ENCODE results near the gene SIRT5.
A peak's percentile ranks its signal among the peaks of the same experiment; 100 is the strongest.

Gene SIRT5

GRCh38 chr6:13614126-13614925, 39.9 kb downstream of the SIRT5 start:
- 0 out of 2 replicates have a peak, but pooled peaks cover 3% of the 10 kb centered on the region for H3F3A ChIP-seq (ENCODE audit: low read depth)
- peak overlapping the region; percentile 96 for H3K4me2 ChIP-seq (ENCODE audit: low read depth, low read length, poor library complexity, severe bottlenecking)
- peak overlapping the region; percentile 72 for H2AFZ ChIP-seq (ENCODE audit: low read length)
- H3K9me2 ChIP-seq (replicated peaks; ENCODE audit: low read depth, low read length), result no peaks in the 10 kb centered on the region
- H3K79me2 ChIP-seq (ENCODE audit: insufficient read depth, low read length), result peaks cover 52% of the 10 kb centered on the region
- peaks cover 38% of the 10 kb centered on the region for H3K4me1 ChIP-seq (ENCODE audit: insufficient read depth, low read length, poor library complexity, severe bottlenecking)
- H3K4me3 ChIP-seq (ENCODE audit: low read length, poor library complexity, severe bottlenecking), result peak overlapping the region; percentile 98
- no peaks in the 10 kb centered on the region for H3K9me3 ChIP-seq (ENCODE audit: insufficient read depth, low read depth, low read length)
- no peaks in the 10 kb centered on the region for H3K27me3 ChIP-seq (ENCODE audit: insufficient read depth, low read length, poor library complexity, severe bottlenecking)
- H3K9ac ChIP-seq (ENCODE audit: low read depth, low read length, poor library complexity, severe bottlenecking), result peak overlapping the region; percentile 85
- peaks cover 26% of the 10 kb centered on the region for H4K20me1 ChIP-seq (ENCODE audit: insufficient read depth, low read length, poor library complexity, severe bottlenecking)
- TF ChIP-seq CTCF (conservative IDR thresholded peaks at IDR 0.05; ENCODE audit: low read length) (no peak), EZH2phosphoT487 (IDR thresholded peaks at IDR 0.05; ENCODE audit: borderline replicate concordance) (no peak)
- peaks cover 18% of the 10 kb centered on the region; the same call in 1 of the 2 replicates for H3K36me3 ChIP-seq (ENCODE audit: insufficient read depth, low read length)

GRCh38 chr6:13614926-13615791, 40.8 kb downstream of the SIRT5 start, which contains the start of gene NOL7:
Gene NOL7, plus strand, starts transcription at chr6:13615335. Its CDS starts 24 bp downstream, at chr6:13615359.
- Histone ChIP-seq H3K4me2 (ENCODE audit: low read depth, low read length, poor library complexity, severe bottlenecking) (peak within 1 kb of the TSS; percentile 96), H3K27me3 (ENCODE audit: insufficient read depth, low read length, poor library complexity, severe bottlenecking) (no peaks in the 10 kb centered on the region), H4K20me1 (ENCODE audit: insufficient read depth, low read length, poor library complexity, severe bottlenecking) (peaks cover 26% of the 10 kb centered on the region), H2AFZ (ENCODE audit: low read length) (peak within 1 kb of the TSS; percentile 72), H3K36me3 (ENCODE audit: insufficient read depth, low read length) (peaks cover 27% of the 10 kb centered on the region), H3K4me3 (ENCODE audit: low read length, poor library complexity, severe bottlenecking) (peak within 1 kb of the TSS; percentile 98), H3K9ac (ENCODE audit: low read depth, low read length, poor library complexity, severe bottlenecking) (peak within 1 kb of the TSS; percentile 85), H3K79me2 (ENCODE audit: insufficient read depth, low read length) (peaks cover 57% of the 10 kb centered on the region), H3K4me1 (ENCODE audit: insufficient read depth, low read length, poor library complexity, severe bottlenecking) (peaks cover 38% of the 10 kb centered on the region), H3K9me2 (replicated peaks; ENCODE audit: low read depth, low read length) (no peaks in the 10 kb centered on the region), H3F3A (ENCODE audit: low read depth) (0 out of 2 replicates have a peak, but pooled peaks cover 3% of the 10 kb centered on the region), H3K9me3 (ENCODE audit: insufficient read depth, low read depth, low read length) (no peaks in the 10 kb centered on the region)
- TF ChIP-seq EZH2phosphoT487 (IDR thresholded peaks at IDR 0.05; ENCODE audit: borderline replicate concordance) (no peak), CTCF (conservative IDR thresholded peaks at IDR 0.05; ENCODE audit: low read length) (peak; percentile 81)

- Histone ChIP-seq H2AFZ (ENCODE audit: low read length) (peak overlapping the region; percentile 60; the same call in 1 of the 2 replicates), H3K4me3 (ENCODE audit: low read length, poor library complexity, severe bottlenecking) (peak overlapping the region; percentile 98), H3K79me2 (ENCODE audit: insufficient read depth, low read length) (peaks cover 57% of the 10 kb centered on the region), H3K9ac (ENCODE audit: low read depth, low read length, poor library complexity, severe bottlenecking) (peak overlapping the region; percentile 85), H3K36me3 (ENCODE audit: insufficient read depth, low read length) (peaks cover 33% of the 10 kb centered on the region), H3F3A (ENCODE audit: low read depth) (0 out of 2 replicates have a peak, but pooled peaks cover 3% of the 10 kb centered on the region), H3K9me3 (ENCODE audit: insufficient read depth, low read depth, low read length) (no peaks in the 10 kb centered on the region), H3K27me3 (ENCODE audit: insufficient read depth, low read length, poor library complexity, severe bottlenecking) (no peaks in the 10 kb centered on the region), H4K20me1 (ENCODE audit: insufficient read depth, low read length, poor library complexity, severe bottlenecking) (peaks cover 26% of the 10 kb centered on the region), H3K4me1 (ENCODE audit: insufficient read depth, low read length, poor library complexity, severe bottlenecking) (peaks cover 38% of the 10 kb centered on the region), H3K4me2 (ENCODE audit: low read depth, low read length, poor library complexity, severe bottlenecking) (peak overlapping the region; percentile 92), H3K9me2 (replicated peaks; ENCODE audit: low read depth, low read length) (no peaks in the 10 kb centered on the region)
- TF ChIP-seq CTCF (conservative IDR thresholded peaks at IDR 0.05; ENCODE audit: low read length) (no peak), EZH2phosphoT487 (IDR thresholded peaks at IDR 0.05; ENCODE audit: borderline replicate concordance) (no peak)
Observed at GRCh38 chr6:13615792-13616120, 41.4 kb downstream of the SIRT5 start.
